Aorta (tissue), 5 donors: ENCODE data around the gene CTH. TPM values are rescaled to one million over a fixed set of nuclear protein-coding genes. Genes with fewer than 3 reads are reported as not detected.
"Not testable (repeated sequence)": the region's sequence is repeated elsewhere in the genome, so short reads cannot be mapped to it uniquely, and the experiment has no call there.

Experiments
- ATAC-seq: fragments of 200-7000 bp; cut with Tn5 transposase; one replicate; pipeline ENCODE4 v1.9.1; 2022; ENCODE audit warnings: moderate library complexity; ENCODE audit not compliant: low FRiP score
- DNase-seq, 2 donors: peaks; one replicate each; pipeline ENCODE4 v3.0.0-alpha.2; 2020
- H3K27ac ChIP-seq, 2 donors: one replicate each; pipeline ENCODE4 v1.5.1; 2013; ENCODE audit warnings: low read length in 2 of 2, mild to moderate bottlenecking in 2 of 2, moderate library complexity in 2 of 2, control low read depth in 1 of 2, inconsistent platforms in 1 of 2, low read depth in 1 of 2
- H3K27me3 ChIP-seq, 2 donors: one replicate each; pipeline ENCODE4 v1.6.1; 2013; ENCODE audit warnings: control low read depth in 1 of 2, low read length in 1 of 2, mild to moderate bottlenecking in 1 of 2, moderate library complexity in 1 of 2; ENCODE audit not compliant: insufficient read depth in 2 of 2, control insufficient read depth in 1 of 2
- H3K36me3 ChIP-seq, 2 donors: one replicate each; pipeline ENCODE4 v1.6.1; 2013; ENCODE audit warnings: control low read depth in 1 of 2, low read length in 1 of 2, mild to moderate bottlenecking in 1 of 2; ENCODE audit not compliant: insufficient read depth in 2 of 2, control insufficient read depth in 1 of 2
- H3K4me1 ChIP-seq, 2 donors: one replicate each; pipeline ENCODE4 v1.6.1; 2013; ENCODE audit warnings: low read length in 2 of 2, control low read depth in 1 of 2, mild to moderate bottlenecking in 1 of 2, moderate library complexity in 1 of 2; ENCODE audit not compliant: insufficient read depth in 2 of 2, control insufficient read depth in 1 of 2
- H3K4me3 ChIP-seq, 2 donors: one replicate each; pipeline ENCODE4 v1.5.1; 2013; ENCODE audit warnings: low read length in 2 of 2, control low read depth in 1 of 2, mild to moderate bottlenecking in 1 of 2
- H3K9me3 ChIP-seq: one replicate; pipeline ENCODE4 v1.6.1; 2013; ENCODE audit warnings: mild to moderate bottlenecking, low read length; ENCODE audit not compliant: control insufficient read depth
- WGBS, 2 donors: extraction: QIAGEN DNeasy Blood & Tissue Kit; methylation state at CpG; one replicate each; pipeline ENCODE4 v1.1.7; 2013; 5-methylcytosine and 5-hydroxymethylcytosine counted together
- intact Hi-C, 2 donors: fragments of 100-400 bp; cut with DNase I; formaldehyde crosslinking; loops; one replicate each; pipeline versions ENCODE4 v1.14.2 to v1.15.0; 2022
- polyA plus RNA-seq, 2 donors: library from polyadenylated mRNA; stranded (reverse); fragments of 200-250 nt; gene quantifications; one replicate each; pipeline ENCODE4 v1.2.3, GENCODE V29; 2013
- total RNA-seq, 2 donors: library from RNA; stranded (reverse); fragmentation: NEBNext Ultra II Directional; extraction: Animal tissue kit (Norgen Biotek cat#: 25700); gene quantifications; one replicate each; pipeline ENCODE4 v1.2.1, GENCODE V29; 2021
- donor health status: healthy with polysubstance abuse.
- donor health status: Bipolar disorder and iron deficiency.
- donor health status: DM: no; HTN: no; CAD: no.
- donor health status: DM: no; HTN: no; CAD: no.
- donor health status: DM: yes; HTN: yes; CAD: no.

Gene CTH
- total and polyA plus RNA-seq, 4 donors: 1.8 to 4.3 (median 2.8) TPM

DNA sequence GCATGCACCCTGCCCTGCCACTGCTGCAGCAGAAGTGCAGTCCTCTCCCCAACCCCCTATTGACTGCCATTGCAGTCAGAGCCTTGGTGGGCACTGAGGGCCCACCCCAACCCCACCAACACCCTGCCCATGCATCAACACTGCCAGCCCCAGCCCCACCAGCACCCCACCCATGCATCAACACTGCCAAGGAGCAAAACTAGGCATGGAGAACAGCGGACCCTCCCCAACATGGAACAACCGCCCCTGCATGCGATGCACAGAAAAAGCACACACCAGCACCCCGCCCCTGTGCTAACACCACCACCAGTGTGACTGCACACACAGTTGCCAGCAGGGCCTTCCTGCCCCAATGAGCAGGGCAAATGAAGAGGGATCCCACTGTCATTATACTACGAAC is 57.1 kb downstream of the CTH start:
- Histone ChIP-seq H3K9me3 (no peaks in the 10 kb centered on the region), H3K4me1 (no peaks in the 10 kb centered on the region), H3K27me3 (no peaks in the 10 kb centered on the region), H3K27ac (no peak overlapping the region), H3K36me3 (no peaks in the 10 kb centered on the region), H3K4me3 (no peak overlapping the region)
- DNase-seq: no peak
- 95 to 96% methylated on average over 5 of the region's 5 CpGs for WGBS, 2 donors
- peak; percentile 22 for ATAC-seq
- intact Hi-C loops: no loop called here

DNA sequence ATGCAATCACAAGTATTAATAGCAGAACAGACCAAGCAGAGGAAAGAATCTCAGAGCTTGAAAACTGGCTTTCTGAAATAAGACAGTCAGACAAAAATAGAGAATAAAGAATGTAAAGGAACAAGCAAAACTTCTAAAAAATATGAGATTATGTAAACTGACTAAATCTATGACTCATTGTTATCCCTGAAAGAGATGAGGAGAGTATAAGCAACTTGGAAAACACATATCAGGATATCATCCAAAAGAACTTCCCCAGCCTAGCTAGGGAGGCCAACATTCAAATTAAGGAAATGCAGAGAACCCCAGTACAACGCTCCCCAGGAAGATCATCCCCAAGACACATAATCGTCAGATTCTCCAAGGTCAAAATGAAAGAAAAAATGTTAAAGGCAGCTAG is 58.1 kb downstream of the CTH start:
- H3K4me1 ChIP-seq, DNase-seq, intact Hi-C loops, H3K36me3 ChIP-seq, H3K4me3 ChIP-seq, H3K27me3 ChIP-seq, H3K9me3 ChIP-seq, H3K27ac ChIP-seq, ATAC-seq: not testable (repeated sequence)
- 87 to 95% methylated on average over 2 of the region's 2 CpGs for WGBS, 2 donors

DNA sequence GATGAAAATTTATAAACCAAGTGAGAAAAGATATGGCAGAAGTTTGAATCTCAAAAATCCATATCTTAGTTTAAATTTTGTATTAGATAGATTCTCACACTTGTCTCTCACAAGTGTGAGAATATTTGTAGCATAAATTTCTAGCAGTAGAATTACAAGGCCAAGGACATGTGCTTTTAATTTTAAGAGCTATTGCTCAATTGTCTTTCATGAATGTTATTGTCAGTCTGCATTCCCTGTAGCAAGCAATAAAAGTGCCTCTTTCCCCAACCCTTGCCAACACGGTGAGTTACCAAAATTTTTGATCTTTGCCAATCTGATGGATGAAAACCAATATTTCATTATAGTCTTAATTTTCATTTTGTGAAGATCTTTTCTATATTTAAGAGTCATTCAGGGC is 64.0 kb downstream of the CTH start:
- Histone ChIP-seq H3K36me3 (no peaks in the 10 kb centered on the region), H3K9me3 (no peaks in the 10 kb centered on the region), H3K4me3 (no peak overlapping the region), H3K27ac (no peak overlapping the region), H3K27me3 (no peaks in the 10 kb centered on the region), H3K4me1 (no peaks in the 10 kb centered on the region)
- ATAC-seq: no peak
- intact Hi-C loops: no loop called here
- no peak for DNase-seq
- 89 to 93% methylated on average over 1 of the region's 1 CpG for WGBS, 2 donors

DNA sequence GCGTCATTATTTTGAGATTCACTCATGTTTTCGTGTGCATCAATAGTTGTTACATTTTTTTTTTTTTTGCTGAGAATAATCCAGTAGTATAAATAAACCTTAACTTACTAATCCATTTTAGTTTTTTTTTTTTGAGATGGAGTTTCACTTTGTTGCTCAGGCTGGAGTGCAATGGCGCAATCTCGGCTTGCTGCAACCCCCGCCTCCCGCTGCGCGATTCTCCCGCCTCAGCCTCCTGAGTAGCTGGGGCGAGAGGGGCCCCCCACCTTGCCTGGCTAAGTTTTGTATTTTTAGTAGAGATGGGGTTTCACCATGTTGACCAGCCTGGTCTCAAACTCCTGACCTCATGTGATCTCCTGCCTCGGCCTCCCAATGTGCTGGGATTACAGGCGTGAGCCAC is 66.0 kb downstream of the CTH start:
- intact Hi-C loops: no loop called here
- Histone ChIP-seq H3K27ac (no peak overlapping the region), H3K4me1 (no peaks in the 10 kb centered on the region), H3K4me3 (no peak overlapping the region), H3K9me3 (no peaks in the 10 kb centered on the region), H3K36me3 (no peaks in the 10 kb centered on the region), H3K27me3 (no peaks in the 10 kb centered on the region)
- ATAC-seq (no peak), DNase-seq (no peak)
- 90 to 92% methylated on average over 12 of the region's 12 CpGs for WGBS, 2 donors

DNA sequence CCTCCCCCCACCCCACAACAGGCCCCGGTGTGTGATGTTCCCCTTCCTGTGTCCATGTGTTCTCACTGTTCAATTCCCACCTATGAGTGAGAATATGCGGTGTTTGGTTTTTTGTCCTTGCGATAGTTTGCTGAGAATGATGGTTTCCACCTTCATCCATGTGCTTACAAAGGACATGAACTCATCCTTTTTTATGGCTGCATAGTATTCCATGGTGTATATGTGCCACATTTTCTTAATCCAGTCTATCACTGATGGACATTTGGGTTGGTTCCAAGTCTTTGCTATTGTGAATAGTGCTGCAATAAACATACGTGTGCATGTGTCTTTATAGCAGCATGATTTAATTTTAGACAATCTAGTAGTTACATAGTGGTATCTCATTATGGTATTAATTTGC is 66.8 kb downstream of the CTH start:
- ATAC-seq: not testable (repeated sequence)

DNA sequence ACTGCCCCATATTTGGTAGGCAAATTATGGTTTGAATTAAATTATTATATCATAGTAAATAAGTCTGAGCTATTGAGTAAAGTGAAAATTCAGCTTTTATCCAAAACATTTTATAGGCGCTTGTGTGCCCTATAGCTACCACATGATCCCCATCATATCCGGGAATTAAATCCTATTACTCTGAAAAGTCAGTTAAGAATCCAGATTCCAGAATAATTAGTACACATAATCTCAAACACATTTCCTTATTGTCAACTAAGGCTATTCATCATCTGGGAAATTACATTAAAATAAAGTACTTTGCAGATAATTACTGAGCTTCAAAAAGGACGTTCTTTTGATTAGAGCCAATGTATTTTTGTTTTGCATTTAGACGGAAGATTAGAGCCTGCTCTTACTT is 72.3 kb downstream of the CTH start:
- Histone ChIP-seq H3K4me3 (no peak overlapping the region), H3K27ac (no peak overlapping the region), H3K27me3 (no peaks in the 10 kb centered on the region), H3K4me1 (no peaks in the 10 kb centered on the region), H3K36me3 (no peaks in the 10 kb centered on the region), H3K9me3 (no peaks in the 10 kb centered on the region)
- intact Hi-C loops: no loop called here
- DNase-seq (no peak), ATAC-seq (no peak)
- WGBS, 2 donors: 84% methylated on average over 4 of the region's 4 CpGs

More for the DNA sequence above, 66.8 kb downstream of the CTH start:
- intact Hi-C loops, H3K27ac ChIP-seq, H3K27me3 ChIP-seq, H3K36me3 ChIP-seq, H3K4me3 ChIP-seq, H3K9me3 ChIP-seq, H3K4me1 ChIP-seq, DNase-seq: not testable (repeated sequence)
- WGBS, 2 donors: 93 to 97% methylated on average over 4 of the region's 4 CpGs

DNA sequence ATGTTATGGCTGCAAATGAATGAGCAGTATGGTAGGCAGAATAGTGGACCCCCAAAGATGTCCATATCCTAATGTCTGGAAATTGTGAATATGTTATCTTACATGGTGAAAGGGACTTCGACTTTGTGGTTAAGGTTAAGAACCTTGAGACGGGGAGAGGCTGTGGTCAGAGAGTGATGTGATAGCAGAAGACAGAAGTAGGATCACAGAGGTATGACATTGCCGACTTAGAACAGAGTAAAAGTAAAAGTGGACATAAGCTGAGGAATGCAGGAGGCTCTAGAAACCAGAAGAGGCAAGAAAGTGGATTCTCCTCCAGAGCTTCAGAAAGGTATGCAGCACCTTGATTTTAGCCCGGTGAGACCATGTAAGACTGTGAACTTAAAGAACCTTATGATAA is 74.6 kb downstream of the CTH start:
- no peak overlapping the region for H3K4me3 ChIP-seq
- no peaks in the 10 kb centered on the region for H3K27me3 ChIP-seq
- DNase-seq (no peak), ATAC-seq (no peak)
- no peak overlapping the region for H3K27ac ChIP-seq
- H3K4me1 ChIP-seq: no peaks in the 10 kb centered on the region
- intact Hi-C loops: no loop called here
- WGBS, 2 donors: 58% methylated on average over 4 of the region's 4 CpGs
- no peaks in the 10 kb centered on the region for H3K9me3 ChIP-seq
- no peaks in the 10 kb centered on the region for H3K36me3 ChIP-seq

DNA sequence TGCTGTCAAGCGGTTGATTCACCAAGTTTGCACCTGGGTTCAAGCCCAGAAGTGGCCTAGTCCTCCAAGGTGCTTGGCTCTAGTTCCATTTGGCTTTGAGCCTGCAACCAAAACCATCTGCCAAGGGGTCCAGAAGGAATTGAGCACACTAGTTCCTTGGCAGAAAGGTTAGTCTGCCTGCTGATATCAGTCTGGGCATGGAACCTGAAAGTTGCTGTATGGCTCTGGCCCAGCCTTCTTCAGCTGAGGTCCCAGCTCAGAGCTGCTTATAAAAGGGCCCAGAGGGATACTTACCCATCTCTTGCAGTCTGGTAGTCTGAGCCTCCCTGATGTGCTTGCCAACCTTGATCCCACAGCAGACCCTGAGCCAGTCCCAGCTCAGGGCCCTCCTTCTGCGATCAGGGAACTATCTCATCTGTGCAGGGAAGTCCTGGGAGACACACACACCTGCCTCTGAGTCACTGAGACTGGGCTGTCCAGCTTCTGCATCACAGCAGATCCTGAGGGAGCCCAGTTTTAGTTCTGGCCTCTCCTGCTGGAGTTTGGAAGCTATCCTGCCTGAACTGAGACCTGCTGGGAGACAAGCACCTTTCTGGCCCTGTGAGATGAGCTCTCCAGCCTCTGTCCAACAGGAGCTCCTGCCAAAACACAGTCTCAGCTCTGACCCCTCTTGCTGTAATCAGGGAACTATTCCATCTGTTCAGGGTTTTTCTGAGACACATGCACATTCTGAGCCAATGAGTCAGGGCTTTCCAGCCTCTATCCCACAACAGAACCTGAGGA is 75.8 kb downstream of the CTH start:
- Histone ChIP-seq H3K4me3 (no peak overlapping the region), H3K4me1 (no peaks in the 10 kb centered on the region), H3K36me3 (no peaks in the 10 kb centered on the region), H3K27me3 (no peaks in the 10 kb centered on the region), H3K27ac (no peak overlapping the region), H3K9me3 (no peaks in the 10 kb centered on the region)
- ATAC-seq (peak; percentile 36), DNase-seq (no peak)
- intact Hi-C loops: no loop called here
- WGBS, 2 donors: 15 to 30% methylated on average over 2 of the region's 2 CpGs

DNA sequence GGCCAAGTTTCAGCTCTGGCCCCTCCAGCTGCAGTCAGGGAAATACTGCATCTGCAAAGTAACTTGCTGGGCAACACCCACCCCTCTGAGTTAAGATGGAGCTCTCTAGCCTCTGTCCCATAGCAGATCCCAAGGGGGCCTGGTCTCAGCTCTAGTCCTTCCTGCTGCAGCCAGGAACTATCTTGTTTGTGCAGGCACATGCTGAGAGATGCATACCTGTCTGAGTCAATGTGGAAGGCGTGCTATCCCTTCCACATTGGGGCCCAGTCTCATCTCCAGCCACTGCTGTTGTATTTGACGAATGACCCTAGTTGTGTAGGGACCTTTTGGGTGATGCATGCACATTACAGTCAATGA is 76.4 kb downstream of the CTH start:
- Histone ChIP-seq H3K27ac (no peak overlapping the region), H3K4me3 (no peak overlapping the region), H3K27me3 (no peaks in the 10 kb centered on the region), H3K9me3 (no peaks in the 10 kb centered on the region), H3K4me1 (no peaks in the 10 kb centered on the region), H3K36me3 (no peaks in the 10 kb centered on the region)
- DNase-seq (no peak), ATAC-seq (no peak)
- WGBS, 2 donors: 89 to 100% methylated on average over 2 of the region's 2 CpGs
- intact Hi-C loops: no loop called here
